Bone marrow (tissue), 2 donors: ENCODE measurements around the gene OOSP1.
"Not testable (repeated sequence)": the region's sequence is repeated elsewhere in the genome, so short reads cannot be mapped to it uniquely, and the experiment has no call there.

Source experiments
- DNase-seq, 2 donors: peaks; one replicate each; lab custom pipeline; 2025; lab: John Stamatoyannopoulos, UW

OOSP1 gene

GRCh38 chr11:59938132-59938531, at the start of gene OOSP1:
Gene OOSP1 (plus strand): TSS chr11:59938432. CDS start chr11:59938455, 23 bp downstream.
- no peak for DNase-seq

GRCh38 chr11:59891781-59892181, 46.5 kb upstream of the OOSP1 start:
- no peak for DNase-seq

DNA sequence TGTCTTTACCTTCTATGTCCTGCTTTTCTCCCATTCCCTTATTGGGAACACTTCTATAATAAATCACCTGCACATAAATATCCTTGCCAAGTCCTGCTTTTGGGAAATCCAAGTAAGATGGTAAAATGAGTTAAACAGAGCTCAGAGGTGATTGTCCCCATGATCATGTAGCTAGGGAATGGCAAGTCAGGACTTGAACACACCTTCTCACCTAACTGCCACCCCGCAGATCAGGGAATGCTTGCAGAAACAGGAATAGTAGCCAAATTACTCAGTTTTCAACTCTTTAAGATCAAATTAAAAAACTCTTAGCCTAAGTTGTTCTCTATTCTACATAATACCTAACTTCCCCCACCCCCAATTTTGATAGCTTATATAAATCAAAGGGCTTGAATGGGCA, 43.6 kb upstream of the OOSP1 start:
- no peak for DNase-seq

DNA sequence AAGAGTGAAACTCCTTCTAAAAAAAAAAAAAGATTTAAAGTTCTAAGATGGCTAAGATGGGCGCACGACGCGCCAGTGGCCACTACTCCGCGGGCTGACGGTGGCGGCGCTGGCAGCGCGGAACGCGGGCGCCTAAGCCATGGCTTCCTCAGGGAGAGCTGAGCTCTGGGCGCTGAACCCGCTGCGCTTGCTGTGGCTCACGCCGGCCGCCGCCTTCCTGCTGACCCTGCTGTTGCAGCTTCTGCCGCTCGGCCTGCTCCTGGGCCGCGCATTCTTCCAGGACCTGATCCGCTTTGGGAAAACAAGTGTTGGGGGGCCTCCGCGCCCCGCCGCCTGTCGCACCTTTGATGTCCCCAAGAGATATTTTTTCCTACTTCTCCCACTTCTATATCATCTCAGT, 40.2 kb upstream of the OOSP1 start:
- no peak for DNase-seq

DNA sequence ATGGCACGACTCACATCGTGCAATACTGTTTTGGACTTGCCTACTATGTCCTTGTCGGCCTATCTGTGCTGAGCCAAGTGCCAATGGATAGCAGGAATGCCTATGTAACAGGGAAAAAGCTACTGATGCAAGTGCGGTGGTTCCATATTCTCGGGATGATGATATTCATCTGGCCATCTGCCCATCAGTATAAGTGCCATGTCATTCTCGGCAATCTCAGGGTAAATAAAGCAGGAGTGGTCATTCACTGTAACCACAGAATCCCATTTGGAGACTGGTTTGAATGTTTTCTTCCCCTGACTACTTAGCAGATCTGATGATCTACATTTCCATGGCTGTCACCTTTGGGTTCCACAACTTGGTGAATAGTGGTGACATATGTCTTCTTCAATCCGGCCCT, 39.6 kb upstream of the OOSP1 start:
- DNase-seq = no peak

GRCh38 chr11:59899532-59899931, 38.7 kb upstream of the OOSP1 start:
- DNase-seq = no peak

GRCh38 chr11:59900366-59901126, 37.7 kb upstream of the OOSP1 start:
- no peak for DNase-seq

- no peak for DNase-seq
Observed at GRCh38 chr11:59901306-59901705, 36.9 kb upstream of the OOSP1 start.

DNA sequence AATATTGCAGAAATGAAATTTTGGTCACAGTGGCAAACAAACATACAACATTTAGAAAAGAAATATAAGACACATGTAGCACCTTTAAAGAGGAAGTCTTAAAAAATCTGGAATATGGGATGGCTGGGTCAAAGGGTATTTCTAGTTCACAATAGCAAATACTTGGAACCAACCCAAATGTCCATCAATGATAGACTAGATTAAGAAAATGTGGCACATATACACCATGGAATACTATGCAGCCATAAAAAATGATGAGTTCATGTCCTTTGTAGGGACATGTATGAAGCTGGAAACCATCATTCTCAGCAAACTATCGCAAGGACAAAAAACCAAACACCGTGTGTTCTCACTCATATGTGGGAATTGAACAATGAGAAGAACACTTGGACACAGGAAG, 34.7 kb upstream of the OOSP1 start:
- DNase-seq = not testable (repeated sequence)

DNA sequence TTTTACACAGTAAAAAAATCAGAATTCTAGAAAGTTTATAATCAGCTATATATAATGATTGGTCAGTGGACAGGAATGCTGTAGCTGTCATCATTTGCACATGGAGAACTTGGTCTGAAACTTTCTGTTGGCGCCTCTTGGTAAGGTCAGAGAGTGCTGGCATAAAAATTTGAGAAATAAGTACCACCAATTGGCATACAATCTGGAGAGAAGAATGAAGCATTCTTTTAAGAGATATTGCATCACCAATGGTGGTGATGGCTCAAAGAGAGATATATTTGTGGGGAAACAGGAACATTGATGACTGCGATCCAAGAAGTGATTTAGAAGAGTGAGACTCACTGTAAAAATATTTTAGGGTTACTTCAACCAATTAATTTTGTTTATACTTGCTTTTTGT, 19.8 kb upstream of the OOSP1 start:
- DNase-seq = no peak

DNA sequence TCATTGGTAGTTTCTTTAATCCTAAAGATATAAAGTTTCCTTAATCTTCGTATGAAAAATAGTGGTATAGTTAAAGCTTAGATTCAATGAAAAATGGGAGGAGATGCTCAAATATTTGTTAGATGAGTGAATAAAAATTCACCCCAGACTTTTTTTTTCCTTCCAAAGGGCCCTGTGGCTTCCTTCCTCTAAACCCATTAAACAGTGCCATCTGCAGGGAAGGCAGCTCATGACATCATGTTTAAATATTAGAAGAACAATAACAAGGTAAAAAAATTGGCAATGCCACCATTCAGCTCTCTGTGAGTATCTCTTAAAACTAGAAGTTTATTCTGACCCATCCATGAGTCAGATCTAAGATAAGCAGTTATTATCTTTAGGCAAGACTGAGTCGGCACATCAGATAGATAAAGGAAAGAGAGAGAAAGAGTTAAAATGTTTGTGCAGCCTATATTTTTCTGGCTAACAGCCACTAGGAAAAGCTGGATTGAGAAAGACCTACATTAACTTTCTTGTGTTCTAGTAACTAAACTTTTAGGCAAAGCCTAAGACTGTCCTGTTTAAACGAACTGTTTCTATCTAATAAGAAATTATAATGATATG, 19.1 kb upstream of the OOSP1 start:
- peak in 1 of 2 donors; percentile 17 for DNase-seq

GRCh38 chr11:59923813-59924212, 14.4 kb upstream of the OOSP1 start:
- DNase-seq = no peak

GRCh38 chr11:59931688-59932087, 6.5 kb upstream of the OOSP1 start:
- no peak for DNase-seq

DNA sequence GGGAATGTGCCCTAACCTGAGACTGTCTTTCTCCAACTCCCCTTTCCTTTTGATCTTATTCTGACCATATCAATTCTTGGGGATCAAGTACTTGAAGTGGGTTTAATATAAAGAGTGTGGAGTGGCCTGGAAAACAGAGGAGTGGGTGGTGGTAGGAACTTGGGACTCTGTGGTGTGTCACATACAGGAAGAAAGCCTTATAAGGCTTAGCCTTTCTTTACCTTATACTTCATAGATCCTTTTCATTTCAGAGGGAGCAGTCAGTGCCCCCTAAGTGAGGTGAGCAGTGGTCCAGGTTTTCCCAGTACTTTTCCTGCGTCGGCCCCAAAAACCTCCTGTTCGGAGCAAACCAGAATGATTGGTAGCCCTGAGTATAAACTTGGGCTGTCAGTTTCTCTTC, 486 bp downstream of the OOSP1 start:
- DNase-seq = no peak

- DNase-seq = no peak
Observed at GRCh38 chr11:59939482-59939881, 1.2 kb downstream of the OOSP1 start.

DNA sequence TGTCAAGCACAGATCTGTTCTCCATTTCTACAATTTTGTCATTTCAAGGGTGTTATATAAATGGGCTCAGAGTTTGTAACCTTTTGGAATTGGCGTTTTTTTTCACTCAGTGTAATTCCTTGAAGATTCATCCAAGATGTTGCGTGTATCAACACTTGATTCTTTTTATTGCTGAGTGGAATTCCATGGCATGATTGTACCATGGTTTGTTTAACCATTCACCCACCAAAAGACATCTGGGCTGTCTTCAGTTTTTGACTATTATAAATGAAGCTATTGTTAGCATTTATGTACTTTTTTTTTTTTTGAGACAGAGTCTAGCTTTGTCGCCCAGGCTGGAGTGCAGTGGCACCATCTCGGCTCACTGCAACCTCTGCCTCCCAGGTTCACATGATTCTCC, 2.9 kb downstream of the OOSP1 start:
- DNase-seq = no peak

DNA sequence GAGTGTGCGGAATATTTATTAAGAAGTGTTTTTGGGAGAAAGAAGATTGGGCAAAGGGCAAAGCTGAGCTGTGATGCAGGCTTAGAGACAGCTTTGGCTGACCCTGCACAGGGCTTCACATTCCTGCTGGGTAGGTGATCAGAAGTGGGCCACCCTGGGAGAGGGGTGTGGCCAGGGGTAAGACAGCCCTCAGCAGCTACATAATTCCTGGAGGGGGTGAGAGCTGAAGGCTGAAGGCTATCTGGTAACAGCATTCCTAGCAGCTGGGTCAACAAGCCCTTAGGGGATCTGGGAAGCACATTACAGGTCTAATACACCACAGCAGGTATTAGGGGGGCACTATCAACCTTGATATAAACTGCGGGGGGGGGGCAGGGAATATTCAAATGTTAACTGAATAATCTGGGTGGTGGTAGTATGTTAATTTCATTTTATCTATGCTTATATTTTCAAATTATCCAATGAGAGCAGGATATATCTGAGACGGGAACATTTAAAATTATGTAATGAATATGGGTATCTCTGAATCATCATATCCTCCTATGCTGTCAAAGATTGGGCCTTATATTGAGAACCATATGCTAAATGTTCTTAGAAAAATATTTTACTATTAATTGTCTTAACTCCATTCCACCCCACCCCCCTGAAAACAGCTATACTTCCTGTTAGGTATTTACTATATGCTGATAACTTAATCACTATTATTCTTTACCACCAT, 5.9 kb downstream of the OOSP1 start:
- no peak for DNase-seq

DNA sequence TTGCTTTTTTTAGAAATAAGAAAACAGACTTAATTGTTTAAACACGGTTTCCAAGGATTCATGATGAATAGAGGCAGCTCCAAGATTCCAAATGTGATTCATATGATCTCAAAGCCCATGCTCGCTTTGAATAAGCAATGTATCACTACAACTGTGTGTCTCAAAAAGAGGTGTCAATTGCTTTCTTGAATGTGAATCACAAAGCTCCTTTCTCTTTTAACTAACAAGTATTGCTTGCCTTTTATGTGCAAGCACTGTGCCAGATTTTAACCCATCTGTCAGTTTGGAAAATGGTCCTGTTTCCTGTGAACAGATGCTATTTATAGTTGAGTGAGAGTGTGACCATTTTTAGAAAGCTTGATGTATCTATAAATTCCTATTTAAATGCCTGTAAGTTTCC, 6.5 kb downstream of the OOSP1 start:
- no peak for DNase-seq

DNA sequence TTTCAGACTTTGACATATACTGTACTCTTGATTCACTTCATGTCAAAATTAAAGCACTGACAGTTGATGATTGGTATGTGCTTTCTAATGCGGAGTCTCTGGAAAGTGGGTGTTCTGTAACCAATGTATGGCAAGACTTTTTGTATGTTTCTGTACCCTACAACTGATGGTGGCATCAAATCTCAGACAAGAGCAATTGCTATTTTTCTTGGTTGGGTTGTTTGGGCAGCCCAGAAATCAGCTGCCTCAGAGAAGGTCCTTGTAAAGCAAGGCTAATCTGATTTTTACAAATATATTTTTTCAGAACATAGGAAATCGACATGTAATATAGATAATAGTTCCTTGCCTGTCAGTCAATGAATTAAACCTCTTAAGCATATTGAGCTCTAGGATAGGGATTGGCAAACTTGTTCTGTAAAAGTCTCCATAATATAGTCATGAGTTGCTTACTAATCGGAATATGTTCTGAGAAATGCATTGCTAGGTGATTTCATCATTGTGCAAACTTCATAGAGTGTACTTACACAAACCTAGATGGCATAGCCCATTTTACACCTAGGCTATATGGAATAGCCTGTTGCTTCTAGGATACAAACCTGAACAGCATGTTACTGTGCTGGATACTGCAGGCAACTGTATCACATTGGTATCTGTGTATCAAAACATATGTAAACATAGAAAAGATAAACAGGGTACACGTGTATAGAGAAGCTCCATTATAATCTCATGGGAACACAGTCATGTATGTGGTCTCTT, 15.4 kb downstream of the OOSP1 start:
- DNase-seq = no peak

- no peak for DNase-seq
Observed at GRCh38 chr11:59954219-59954847, 16.1 kb downstream of the OOSP1 start.

GRCh38 chr11:59957094-59957493, 18.9 kb downstream of the OOSP1 start:
- DNase-seq = no peak
